G401.6 (cell line): ENCODE data around the gene TRAPPC12.
"Not testable (repeated sequence)": the region's sequence is repeated elsewhere in the genome, so short reads cannot be mapped to it uniquely, and the experiment has no call there.

Source experiments
- FAIRE-seq: peaks from 2 replicates; lab custom pipeline; 2012; peaks lifted over from hg19 to GRCh38; lab: Jason Lieb, UNC

TRAPPC12 gene

DNA sequence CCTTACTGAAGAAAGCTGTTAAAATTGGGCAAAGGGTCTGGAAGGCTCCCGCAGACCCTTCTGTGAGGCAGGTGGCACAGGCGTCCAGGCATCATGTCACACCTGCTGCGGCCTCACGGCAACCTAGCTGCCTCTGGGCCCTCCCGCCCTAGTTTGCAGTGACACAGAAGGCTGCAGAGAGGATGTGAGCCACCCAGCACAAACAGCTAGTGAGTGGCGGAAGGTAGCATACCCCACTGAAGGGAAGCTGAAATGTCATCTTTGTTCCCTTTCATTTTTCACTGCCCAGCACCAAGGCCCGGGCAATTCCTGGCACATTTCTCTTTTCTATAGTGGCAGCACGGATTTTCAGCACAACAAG is 53.8 kb downstream of the TRAPPC12 start:
- no peak for FAIRE-seq

DNA sequence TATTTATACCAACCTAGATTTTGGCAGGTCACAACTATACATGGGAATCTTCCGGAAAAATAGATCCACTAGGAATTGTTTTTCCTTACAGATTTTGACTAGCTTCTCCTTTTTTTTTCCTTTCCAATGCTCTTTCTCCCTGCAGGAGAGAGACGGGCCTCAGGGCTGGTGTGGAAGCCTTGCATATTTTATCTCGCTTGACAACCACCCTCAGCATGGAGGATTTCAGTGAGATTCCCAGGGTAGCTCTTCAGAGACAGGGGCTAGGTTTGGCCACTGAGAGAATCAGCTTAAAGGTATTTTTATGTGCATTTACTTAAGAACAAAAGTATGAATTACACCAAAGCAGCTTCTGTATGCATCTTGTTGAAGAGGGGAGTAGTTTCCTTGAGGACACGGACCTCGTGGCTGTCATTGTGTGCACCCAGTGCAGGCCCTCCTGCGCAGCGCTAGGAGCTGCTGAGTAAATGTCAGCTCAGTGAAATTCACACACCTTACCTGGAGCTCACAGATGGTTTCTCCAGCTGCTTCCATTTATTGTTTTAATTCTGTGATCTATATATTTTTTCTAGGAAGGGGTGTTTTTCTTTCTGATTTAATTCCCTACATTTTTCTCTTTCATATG is 54.4 kb downstream of the TRAPPC12 start:
- no peak for FAIRE-seq

DNA sequence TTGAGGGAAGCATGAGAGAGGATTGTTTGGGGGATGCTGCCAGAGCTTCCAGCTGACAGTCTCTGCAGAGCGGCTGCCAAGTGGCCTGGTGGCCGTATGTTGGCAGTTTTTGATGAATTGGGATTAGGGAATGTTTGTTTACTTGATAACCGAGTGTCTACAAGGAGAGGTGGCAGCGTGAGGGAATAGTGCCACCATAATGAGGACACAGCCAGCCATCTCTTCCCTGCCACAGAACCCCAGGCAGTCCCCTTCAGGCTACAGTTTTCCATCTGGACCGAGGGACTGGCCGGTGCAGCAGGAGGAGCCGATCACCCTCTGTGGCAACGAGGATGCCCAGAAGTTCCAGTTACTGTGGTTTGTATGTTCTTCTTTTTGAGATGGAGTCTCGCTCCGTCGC is 55.2 kb downstream of the TRAPPC12 start:
- no peak for FAIRE-seq

DNA sequence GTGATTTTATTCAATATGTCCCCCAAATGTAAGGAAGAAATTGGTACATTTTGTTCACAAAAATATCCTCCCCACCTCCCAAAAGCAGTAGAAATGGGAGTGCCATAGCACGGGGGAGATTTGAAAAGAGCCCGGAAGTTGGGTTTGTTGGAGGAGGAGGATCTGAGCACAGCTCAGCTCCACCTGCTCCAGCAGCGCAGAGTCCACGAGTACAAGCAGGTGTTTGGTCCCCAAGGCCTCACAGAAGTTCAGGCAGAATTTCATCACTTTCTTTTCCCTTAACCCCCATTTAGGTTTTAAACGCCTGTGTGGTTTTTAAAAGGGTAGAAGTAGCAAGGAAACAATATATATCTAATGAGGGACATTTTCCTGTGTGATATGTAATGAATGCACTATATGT is 56.0 kb downstream of the TRAPPC12 start:
- FAIRE-seq: no peak

DNA sequence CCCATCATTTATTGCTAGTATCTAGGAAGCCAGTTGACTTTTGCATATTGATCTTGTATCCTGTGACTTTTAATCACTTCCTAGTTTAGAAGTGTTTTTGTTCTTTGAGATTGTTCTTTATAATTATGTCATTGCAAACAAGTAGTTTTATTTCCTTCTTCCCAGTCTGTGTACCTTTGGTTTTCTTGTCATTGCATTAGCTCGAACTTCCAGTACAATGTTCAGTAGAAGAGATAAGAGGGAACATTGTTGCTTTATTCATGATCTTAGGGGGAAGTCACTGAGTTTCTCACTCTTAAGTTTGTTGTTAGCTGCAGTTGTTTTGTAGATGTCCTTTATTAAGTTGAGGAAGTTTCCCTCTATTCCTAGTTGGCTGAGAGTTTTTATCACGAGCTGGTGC is 61.0 kb downstream of the TRAPPC12 start:
- no peak for FAIRE-seq

DNA sequence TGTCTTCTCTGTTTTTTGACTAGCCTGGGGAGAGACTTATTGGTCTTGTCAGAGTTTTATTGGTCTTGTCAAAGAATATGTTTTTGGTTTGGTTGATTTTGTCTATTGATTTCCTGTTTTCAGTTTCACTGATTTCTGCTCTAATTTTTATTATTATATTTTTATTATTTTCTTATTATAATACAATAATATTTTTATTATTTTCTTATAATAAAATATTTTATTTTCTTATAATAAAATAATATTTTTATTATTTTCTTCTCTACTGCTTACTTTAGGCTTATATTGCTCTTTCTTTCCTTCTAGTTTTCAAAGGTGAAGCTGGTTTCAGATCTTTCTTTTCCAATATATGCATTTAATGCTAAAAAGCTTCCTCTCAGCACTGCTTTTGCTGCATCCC is 62.0 kb downstream of the TRAPPC12 start:
- peak; percentile 75 for FAIRE-seq

DNA sequence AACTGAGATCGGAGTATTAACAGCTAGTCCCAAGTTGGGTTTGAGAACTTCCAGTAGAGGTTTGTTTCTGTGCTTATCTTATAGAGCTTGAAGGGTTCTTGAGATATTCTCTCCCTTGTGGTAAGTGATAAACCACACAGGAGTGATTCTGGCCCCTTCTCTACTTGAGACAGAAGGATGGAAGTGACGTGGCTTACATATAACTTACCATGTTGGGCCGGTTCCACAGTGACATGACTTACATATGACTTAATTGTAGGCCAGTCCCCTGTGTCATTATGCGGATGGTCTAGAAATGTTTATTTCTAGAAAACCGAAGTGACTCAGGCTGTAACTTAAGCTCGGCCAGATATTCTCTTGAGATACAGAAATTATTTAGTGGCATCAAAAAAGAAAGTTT is 62.7 kb downstream of the TRAPPC12 start:
- no peak for FAIRE-seq

DNA sequence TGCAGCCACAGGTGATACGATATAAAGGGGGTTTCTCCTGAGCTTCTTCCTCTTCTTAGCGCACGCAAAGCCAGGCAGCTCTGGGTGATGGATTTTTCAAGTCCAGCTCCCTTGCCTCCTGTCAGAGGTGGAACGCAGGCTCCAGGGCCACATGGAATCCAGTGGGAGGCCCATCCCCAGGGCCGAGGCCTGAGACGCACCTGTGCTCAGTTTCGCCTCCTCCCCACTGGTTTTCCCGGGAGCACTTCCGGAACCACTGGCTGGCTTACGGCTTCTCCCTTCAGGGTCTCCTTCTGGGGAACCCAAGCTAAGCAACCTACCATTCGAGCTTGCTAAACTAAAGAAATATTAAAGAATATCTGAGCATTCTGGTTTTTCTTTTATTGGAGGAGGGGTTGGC is 63.6 kb downstream of the TRAPPC12 start:
- no peak for FAIRE-seq

DNA sequence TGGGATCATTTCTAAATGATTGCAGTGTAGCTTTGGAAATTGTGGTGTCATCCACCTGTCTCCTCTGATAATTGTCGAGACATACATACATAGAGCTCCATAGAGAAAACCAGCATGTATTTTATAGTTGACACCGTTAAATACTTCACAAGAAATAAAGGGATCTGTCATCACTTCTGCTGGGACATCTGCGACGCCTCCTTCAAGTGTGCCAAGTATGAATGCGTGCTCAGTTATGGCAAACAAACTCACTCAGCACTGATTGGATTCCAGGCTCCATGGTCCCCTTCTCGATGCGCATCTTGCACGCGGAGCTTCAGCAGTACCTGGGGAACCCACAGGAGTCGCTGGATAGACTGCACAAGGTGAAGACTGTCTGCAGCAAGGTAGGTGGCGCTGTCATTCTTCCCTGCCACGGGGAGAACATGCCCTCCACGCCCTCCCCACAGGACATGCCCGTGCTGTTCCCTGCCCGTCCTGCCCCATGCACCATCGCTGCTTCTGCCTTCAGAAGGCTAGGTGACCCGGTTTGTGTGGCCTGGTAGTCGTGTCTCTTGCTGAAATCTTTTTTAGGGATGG is 64.1 kb downstream of the TRAPPC12 start:
- FAIRE-seq: no peak

DNA sequence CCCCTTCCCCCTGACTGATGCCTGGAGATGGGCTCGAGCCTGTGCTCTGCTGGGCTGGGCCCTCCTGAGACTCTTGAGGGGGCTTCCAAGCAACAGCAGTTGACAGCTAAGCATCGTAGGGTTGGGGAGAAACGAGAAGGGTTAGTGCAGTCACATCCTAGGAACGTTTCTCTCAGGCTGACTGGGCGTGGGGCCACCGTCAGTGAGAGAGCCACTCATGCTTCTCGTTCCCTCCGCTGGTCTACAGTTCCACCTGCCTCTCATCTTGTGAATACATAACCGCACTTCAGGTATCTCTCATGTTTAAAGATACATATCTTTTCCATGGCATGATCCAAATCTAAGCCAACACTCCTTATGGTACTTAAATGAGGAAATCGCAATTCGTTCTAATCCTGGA is 66.4 kb downstream of the TRAPPC12 start:
- no peak for FAIRE-seq

DNA sequence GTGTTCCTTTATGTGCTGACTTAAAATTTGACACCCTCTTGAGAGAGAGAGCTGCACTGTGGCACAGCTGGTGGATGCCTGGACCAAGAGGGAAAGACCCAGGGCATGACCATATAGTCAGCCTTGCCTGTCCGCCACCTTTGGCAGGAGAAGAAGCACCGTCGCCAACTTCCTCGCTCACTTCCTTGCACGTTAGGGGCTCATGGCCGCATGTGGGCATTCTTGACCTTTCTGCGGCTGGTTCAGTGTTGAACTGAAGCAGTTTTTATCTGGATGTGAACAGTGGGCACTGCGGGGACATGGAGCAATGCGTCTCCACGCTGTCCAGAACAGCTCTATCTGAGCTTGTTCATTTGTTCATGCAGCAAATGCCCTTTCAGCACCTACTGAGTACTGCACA is 66.9 kb downstream of the TRAPPC12 start:
- no peak for FAIRE-seq

DNA sequence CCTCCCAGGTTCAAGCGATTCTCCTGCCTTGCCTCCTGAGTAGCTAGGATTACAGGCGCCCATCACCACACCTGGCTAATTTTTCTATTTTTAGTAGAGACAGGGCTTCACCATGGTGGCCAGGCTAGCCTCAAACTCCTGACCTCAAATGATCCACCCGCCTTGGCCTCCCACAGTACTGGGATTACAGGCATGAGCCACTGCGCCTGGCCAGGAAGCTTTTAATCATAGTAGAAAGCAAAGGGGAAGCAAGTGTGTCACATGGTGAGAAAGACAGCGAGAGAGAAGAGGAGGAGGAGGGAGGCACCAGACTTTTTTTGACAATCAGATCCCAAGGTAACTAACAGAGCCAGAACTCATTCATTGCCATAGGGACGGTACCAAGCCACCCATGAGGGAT is 67.7 kb downstream of the TRAPPC12 start:
- not testable (repeated sequence) for FAIRE-seq

DNA sequence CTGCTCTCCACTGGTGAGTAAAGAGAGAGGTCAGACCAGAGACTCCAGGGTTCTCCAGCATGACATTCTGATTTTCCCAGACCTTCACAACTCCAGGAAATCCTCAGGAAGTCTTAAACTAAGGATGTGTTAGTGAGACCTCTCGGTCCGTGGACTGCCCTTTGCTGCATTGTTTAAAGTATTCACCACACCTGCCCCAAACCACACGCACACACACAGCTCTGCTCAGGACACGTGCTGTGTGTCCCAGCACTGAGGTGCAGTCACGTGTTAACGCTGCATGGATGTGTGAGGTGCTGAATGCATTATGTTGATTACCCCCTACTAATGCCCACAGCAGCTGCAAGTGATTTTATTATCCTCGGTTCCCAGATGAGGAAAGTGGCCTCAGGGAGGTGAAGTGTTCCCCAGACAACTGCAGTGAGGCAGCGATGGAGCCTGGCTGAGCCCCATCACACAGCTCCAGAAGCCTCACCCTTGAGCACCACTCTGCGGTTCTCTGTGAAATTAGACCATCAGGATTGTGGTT is 68.4 kb downstream of the TRAPPC12 start:
- FAIRE-seq: no peak

DNA sequence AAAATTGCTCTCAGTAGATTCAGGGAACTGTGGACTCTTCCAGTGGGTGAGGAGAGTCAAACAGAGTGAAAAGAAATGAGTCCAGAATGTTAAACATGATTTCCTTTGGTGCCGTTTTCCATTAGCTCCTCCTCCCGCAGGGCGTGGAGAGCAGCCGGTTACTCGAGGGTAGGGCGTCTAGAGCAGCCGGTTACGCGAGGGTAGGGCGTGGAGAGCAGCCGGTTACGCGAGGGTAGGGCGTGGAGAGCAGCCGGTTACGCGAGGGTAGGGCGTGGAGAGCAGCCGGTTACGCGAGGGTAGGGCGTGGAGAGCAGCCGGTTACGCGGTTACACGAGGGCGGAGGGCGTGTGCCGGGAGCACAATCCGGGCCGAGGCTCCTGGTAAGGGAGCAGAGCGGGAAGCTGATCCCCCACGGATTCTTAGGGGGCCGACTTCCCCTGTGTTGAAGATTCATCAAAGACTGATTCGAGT is 69.0 kb downstream of the TRAPPC12 start:
- FAIRE-seq: not testable (repeated sequence)

DNA sequence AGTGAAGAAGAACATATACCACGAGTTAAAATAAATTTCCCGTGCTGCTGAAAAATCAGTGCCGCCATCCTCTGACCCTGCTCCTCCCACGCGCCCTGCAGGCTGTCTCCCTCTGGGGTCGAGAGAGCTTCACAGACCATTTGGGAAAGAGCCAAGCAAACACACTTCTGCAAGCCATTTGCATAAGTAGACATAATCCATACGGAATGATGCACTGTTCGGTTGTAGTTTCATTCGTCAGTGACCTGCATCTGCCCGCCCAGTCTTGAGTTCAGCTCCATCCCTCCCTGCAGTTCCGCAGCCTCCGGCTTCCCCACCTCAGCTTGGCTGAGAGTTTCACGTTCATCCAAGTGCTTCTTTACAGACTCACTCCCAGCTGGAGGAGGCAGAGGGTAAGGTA is 69.6 kb downstream of the TRAPPC12 start:
- FAIRE-seq: no peak

DNA sequence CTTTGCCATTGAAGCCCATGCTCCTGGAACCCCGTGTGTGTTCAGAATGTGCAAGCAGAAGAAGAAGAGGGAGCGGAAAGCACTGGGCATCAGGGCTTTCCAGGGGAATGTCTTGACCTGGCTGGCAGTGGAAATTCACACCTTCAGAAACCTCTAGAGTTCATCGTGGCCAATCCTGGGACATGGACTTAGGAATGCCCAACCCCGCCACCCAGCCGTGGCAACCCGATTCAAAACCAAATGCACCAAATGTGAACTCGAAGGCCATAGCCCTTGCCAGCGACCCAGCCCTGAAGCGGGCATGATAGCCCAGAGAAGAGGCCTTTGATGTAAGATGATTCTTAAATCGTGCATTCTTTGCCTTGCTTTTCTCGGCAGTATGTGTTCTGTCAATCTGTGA is 70.4 kb downstream of the TRAPPC12 start:
- FAIRE-seq: no peak

DNA sequence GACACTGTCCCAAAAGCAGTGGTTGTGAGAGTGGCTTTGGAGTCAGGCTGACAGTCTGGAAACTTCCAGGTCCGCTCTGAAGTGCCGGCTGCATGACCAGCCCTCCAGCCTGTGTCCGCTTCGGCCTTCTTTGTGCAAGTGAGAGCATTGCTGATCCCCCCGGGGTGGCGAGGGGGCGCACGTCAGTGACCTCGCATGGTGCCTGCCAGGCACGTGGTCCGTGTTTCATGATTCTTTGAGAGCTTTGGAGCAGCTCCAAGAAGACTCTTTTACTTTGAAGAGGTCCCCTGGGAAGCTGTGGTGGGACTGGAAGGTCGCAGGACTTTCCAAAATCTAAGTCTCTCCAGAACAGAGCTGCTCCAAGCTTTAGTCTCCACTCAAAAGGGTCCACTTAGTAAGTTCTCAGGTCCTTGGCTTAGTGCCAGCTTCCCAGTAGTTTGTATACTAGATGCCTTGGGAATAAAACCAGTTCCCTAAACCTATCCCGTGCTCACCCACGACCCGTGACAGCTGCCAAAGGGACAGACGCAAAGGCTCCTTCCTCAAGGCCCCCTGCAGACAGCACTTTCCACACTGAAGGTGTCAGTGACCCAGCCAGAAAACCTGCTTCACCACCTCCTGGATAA is 71.0 kb downstream of the TRAPPC12 start:
- FAIRE-seq: no peak

DNA sequence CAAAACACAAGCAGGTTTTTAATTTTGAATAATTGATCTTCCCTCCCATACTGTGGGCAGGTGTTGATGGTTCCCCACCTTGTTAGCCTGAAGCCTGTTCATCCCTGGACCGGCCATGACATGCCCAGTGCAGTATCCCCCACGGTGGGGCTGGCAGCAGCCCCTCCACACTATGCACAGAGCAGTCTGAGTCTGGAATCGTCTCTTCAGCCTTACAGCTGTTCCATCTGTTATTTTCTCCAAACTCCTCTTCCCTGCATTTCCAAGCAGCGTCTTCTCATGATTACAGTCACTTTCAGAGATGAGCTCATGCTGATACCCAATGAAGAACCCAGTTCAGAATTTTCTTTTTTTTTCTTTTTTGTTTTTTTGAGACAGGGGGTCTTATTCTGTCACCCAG is 71.7 kb downstream of the TRAPPC12 start:
- FAIRE-seq: no peak

DNA sequence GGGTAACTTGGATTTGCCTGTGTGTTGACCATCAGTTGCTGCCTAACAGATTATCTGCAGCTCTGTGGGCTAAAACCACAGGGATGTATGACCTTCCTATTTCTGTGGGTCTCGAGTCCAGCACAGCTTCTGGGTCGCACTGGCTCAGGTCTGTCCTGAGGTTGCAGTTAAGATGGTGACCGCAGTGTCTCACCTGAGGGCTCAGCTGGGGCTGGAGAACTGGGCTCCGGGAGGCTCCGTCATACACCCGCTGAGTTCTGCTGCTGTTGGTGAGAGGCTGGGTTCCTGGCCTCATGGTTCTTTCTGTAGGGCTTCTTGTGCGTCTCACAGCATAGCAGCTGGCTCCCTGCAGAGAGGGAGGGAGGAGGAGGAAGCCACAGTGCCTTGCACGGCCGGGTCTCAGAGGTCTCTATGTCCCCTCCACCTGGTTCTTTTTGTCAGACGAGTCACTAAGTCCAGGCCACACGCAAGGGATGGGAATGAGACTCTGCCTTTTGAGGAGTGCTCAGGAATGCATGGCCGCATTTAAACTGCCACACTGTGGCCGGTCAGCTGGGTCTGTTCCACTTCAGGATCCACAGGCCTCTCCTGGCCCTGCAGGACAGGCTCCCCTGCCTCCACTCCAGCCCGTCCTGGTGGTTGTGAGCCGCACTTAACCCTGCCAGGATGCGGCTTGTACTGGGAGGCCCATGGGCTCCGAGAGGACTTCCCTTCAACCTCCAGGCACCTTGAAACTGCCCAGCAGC is 72.6 kb downstream of the TRAPPC12 start:
- no peak for FAIRE-seq

DNA sequence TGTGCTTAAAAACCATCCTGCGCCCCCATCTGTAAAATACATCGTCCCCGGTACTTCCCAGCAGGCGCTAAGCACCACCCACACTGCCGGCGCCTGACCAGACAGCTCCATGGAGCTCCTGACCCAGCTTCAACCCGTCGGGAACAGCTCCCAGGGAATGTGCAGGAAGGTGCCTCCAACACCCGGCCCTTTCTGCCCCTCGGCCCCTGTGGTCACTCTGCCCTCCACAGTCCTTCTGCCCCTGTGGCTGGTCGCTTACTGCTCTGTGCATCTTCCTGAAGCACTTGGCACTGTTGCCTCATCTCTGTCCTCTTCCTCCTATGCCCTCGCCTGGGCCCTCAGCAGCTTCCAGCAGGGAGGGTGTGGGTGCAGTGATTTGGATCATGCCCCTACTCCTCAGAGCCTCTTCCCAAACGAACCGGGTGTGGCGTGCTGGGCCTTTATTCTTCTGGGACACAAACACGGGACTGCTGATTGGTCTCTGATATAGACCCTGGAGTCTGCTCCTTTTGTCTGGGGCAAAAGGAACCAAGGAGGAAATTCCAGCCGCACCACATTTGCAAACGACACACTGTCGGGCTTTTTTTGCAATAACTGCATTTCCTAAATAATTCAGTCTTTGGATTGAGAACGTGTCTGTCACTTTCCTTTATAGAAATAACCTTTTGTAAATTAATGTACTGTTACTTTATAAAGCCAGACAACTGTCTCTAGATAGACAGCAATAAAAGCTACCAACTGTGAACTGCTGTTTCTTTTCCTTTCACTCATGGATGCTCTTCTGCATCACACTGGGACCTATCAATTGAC is 73.9 kb downstream of the TRAPPC12 start:
- FAIRE-seq: no peak

DNA sequence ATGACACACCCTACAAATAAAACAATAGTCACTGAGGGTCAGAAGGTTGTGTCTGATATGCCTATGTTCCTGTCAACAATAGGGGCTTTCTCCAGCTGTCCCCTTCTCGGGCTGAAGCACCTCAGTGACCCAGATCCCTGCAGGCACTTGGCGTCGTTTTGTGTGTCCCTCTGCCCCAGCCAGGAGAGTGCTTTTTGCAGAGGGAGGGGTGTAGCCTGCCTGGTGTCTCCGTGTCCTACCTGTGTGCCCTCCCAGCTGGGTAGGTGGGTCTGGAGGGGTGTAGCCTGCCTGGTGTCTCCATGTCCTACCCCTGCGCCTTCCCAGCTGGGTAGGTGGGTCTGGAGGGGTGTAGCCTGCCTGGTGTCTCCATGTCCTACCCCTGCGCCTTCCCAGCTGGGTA is 74.5 kb downstream of the TRAPPC12 start:
- not testable (repeated sequence) for FAIRE-seq

DNA sequence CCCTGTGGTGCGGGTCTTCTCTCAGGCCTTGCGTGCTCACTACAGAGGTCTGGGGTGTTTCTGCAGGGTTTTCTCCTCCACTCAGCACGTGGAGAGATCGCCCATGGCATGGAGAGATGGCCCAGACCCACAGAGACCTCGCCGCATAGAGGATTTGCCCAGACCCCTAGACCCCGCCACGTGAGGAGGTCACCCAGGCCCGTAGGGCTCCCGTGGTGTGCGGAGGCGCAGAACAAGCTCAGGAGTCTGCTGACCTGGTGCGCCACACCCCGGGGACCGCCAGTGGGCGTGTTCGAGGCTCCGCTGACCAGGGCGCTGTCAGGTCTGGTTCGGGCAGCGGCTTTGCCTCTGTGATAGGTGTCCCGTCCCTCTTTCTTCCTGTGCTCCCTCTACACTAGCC is 75.3 kb downstream of the TRAPPC12 start:
- FAIRE-seq: no peak
